GM12878 (cell line): ENCODE data around the gene EXOC3L1. TPM values are rescaled to one million over a fixed set of nuclear protein-coding genes. Genes with fewer than 3 reads are reported as not detected.

Experiments
- ATAC-seq: fragments of 200-7000 bp; cut with Tn5 transposase; 3 replicates; pipeline ENCODE4 v1.9.1; 2020; ENCODE audit warnings: mild to moderate bottlenecking, moderate library complexity
- BruUV-seq: library from RNA; stranded (reverse); fragments of 400-500 nt; replicated peaks from 2 replicates; lab custom pipeline; 2021; lab: Mats Ljungman, UMichigan
- CTCF ChIA-PET: fragments of 300-600 bp; sonication (Branson Sonifier 250); formaldehyde crosslinking; extraction: SDS; loops from one replicate; lab custom pipeline; 2021; ENCODE audit warnings: inconsistent platforms; lab: Yijun Ruan, JAX
- POLR2A ChIA-PET: fragments of 350-600 bp; formaldehyde crosslinking; extraction: SDS; loops from one replicate; lab custom pipeline; 2021; ENCODE audit warnings: inconsistent platforms; lab: Charles Lee
- RAD21 ChIA-PET: fragments of 300-600 bp; sonication (Branson Sonifier 250); formaldehyde crosslinking; loops from one replicate; lab custom pipeline; 2023; ENCODE audit warnings: antibody characterized with exemption; ENCODE audit not compliant: unreplicated experiment; lab: Charles Lee
- SMC1A ChIA-PET: fragments of 300-600 bp; sonication (Branson Sonifier 250); formaldehyde crosslinking; loops from one replicate; lab custom pipeline; 2023; ENCODE audit not compliant: unreplicated experiment, uncharacterized antibody; lab: Charles Lee
- DNase-seq: peaks from one replicate; pipeline ENCODE4 v3.0.0-alpha.2; 2011; ENCODE audit warnings: low read depth, low spot score
- FAIRE-seq: peaks from 3 replicates; lab custom pipeline; 2011; peaks lifted over from hg19 to GRCh38; lab: Jason Lieb, UNC
- H2AFZ ChIP-seq: 2 replicates; pipeline ENCODE4 v1.6.0; 2011; ENCODE audit warnings: low read depth, low read length, control low read depth; ENCODE audit not compliant: control insufficient read depth
- H3K27ac ChIP-seq: 2 replicates; pipeline ENCODE4 v1.5.1; 2011; ENCODE audit warnings: control low read depth; ENCODE audit not compliant: control insufficient read depth, insufficient read depth
- H3K27me3 ChIP-seq, 2 experiments: replicated peaks in 1 of 2; 2 replicates each; pipeline versions ENCODE4 v1.6.0 to v1.6.1; 2011; ENCODE audit warnings: low read length in 1 of 2; ENCODE audit not compliant: control insufficient read depth in 2 of 2, insufficient read depth in 2 of 2
- H3K36me3 ChIP-seq, 2 experiments: 2 replicates each; pipeline ENCODE4 v1.5.1; 2011; ENCODE audit warnings: low read length in 1 of 2; ENCODE audit not compliant: control insufficient read depth in 2 of 2, insufficient read depth in 2 of 2
- H3K4me1 ChIP-seq: 2 replicates; pipeline ENCODE4 v1.6.1; 2011; ENCODE audit warnings: mild to moderate bottlenecking, low read length, moderate library complexity, mixed read lengths; ENCODE audit not compliant: control insufficient read depth, insufficient read depth
- H3K4me2 ChIP-seq: 2 replicates; pipeline ENCODE4 v1.6.0; 2011; ENCODE audit warnings: control low read depth; ENCODE audit not compliant: control insufficient read depth, insufficient read depth
- H3K4me3 ChIP-seq: fragments of 200-600 bp; sonication (generic); 2 replicates; pipeline ENCODE4 v1.5.1; 2016
- H3K79me2 ChIP-seq: 2 replicates; pipeline ENCODE4 v1.6.0; 2011; ENCODE audit warnings: low read length; ENCODE audit not compliant: control insufficient read depth, insufficient read depth
- H3K9ac ChIP-seq: 2 replicates; pipeline ENCODE4 v1.8.0; 2011; ENCODE audit warnings: low read length, control low read depth, mixed read lengths; ENCODE audit not compliant: control insufficient read depth, insufficient read depth
- H3K9me3 ChIP-seq: replicated peaks from 3 replicates; pipeline ENCODE4 v1.5.1; 2011; ENCODE audit warnings: mild to moderate bottlenecking, low read length; ENCODE audit not compliant: control insufficient read depth, insufficient read depth
- H4K20me1 ChIP-seq: 2 replicates; pipeline ENCODE4 v1.6.0; 2011; ENCODE audit not compliant: control insufficient read depth, insufficient read depth
- ATF7 ChIP-seq: fragments of 450-650 bp; IDR thresholded peaks from 2 replicates; pipeline ENCODE4 v1.6.1; 2016; ENCODE audit warnings: low read depth, mild to moderate bottlenecking
- BCL3 ChIP-seq: IDR thresholded peaks from 2 replicates; pipeline ENCODE4 v1.6.1; 2011; ENCODE audit warnings: borderline replicate concordance, low read depth, mild to moderate bottlenecking, moderate library complexity, low read length; ENCODE audit not compliant: insufficient read depth, poor library complexity, severe bottlenecking
- CBX5 ChIP-seq: sonication (generic); IDR thresholded peaks from 2 replicates; pipeline ENCODE4 v1.6.1; 2016; ENCODE audit warnings: low read depth, moderate library complexity, mild to moderate bottlenecking, inconsistent platforms
- CEBPZ ChIP-seq: fragments of 150-350 bp; IDR thresholded peaks from 2 replicates; pipeline ENCODE4 v1.6.1; 2016; ENCODE audit warnings: low read depth, low read length
- MTA3 ChIP-seq: IDR thresholded peaks from 2 replicates; pipeline ENCODE4 v1.6.1; 2012; ENCODE audit warnings: low read length, inconsistent platforms, borderline replicate concordance
- NRF1 ChIP-seq: conservative IDR thresholded peaks from 2 replicates; pipeline ENCODE4 v1.6.1; 2011; ENCODE audit warnings: mild to moderate bottlenecking, low read depth, low read length, improper control_type of control experiment
- TARDBP ChIP-seq: IDR thresholded peaks from 2 replicates; pipeline ENCODE4 v1.6.1; 2016; ENCODE audit warnings: borderline replicate concordance
- TBL1XR1 ChIP-seq: IDR thresholded peaks from 2 replicates; pipeline ENCODE4 v1.6.1; 2012; ENCODE audit warnings: low read depth, low read length, improper control_type of control experiment
- USF2 ChIP-seq: IDR thresholded peaks from 2 replicates; pipeline ENCODE4 v1.6.1; 2011; ENCODE audit warnings: low read depth, low read length, improper control_type of control experiment, borderline replicate concordance
- ZNF274 ChIP-seq: IDR thresholded peaks from one replicate; pipeline ENCODE4 v1.8.0; 2011; ENCODE audit not compliant: insufficient read length, insufficient read depth
- WGBS: methylation state at CpG from one replicate; pipeline ENCODE4 v1.1.6; 2016; ENCODE audit warnings: low lambda C conversion rate; ENCODE audit not compliant: insufficient replicate concordance, insufficient coverage; ENCODE audit errors: missing lambda C conversion rate; 5-methylcytosine and 5-hydroxymethylcytosine counted together
- in situ Hi-C: fragments of 300-500 bp; cut with MboI; formaldehyde crosslinking; loops from 9 replicates; pipeline ENCODE4 v1.14.3; 2018; ENCODE audit warnings: mixed read lengths
- intact Hi-C: fragments of 100-400 bp; cut with micrococcal nuclease; formaldehyde crosslinking; loops from one replicate; pipeline ENCODE4 v1.14.2; 2022; ENCODE audit not compliant: unreplicated experiment
- polyA plus RNA-seq, 11 experiments: library from polyadenylated mRNA; depleted of rRNA in 4 of 11; unstranded in 6 of 11; stranded (reverse) in 5 of 11; fragments of >200 nt; fragmentation: Nextera tagmentation in 4 of 11; fragmentation: Illumina TruSeq in 1 of 11; extraction: Ambion mirVana in 4 of 11; extraction: Trizol in 1 of 11; gene quantifications; 1 replicate in 1 of 11; 2 replicates in 10 of 11; pipeline versions ENCODE4 v1.2.1 to v1.2.3, GENCODE V29; 2011 to 2016; ENCODE audit warnings: inconsistent platforms in 2 of 11, missing spikeins in 2 of 11, low read depth in 1 of 11
- total RNA-seq, 4 experiments: library from RNA; depleted of rRNA in 3 of 4; stranded (reverse); fragments of >200 nt in 3 of 4; fragmentation: Illumina TruSeq in 1 of 4; extraction: Trizol in 1 of 4; gene quantifications; 2 replicates each; pipeline versions ENCODE4 v1.2.1 to v1.2.3, GENCODE V29; 2013 to 2021

The EXOC3L1 gene
- total and polyA plus RNA-seq, 10 of the 15 experiments (the other 5 are each of a cell fraction or from before 2014, with no cell fraction given), result 0.07 to 0.42 TPM; not detected in 8

GRCh38 chr16:67154578-67155294 is 35.2 kb downstream of the EXOC3L1 start:
- Histone ChIP-seq H3K9me3 (no peaks in the 10 kb centered on the region), H4K20me1 (peaks cover 10% of the 10 kb centered on the region; the same call in 1 of the 2 replicates), H3K27me3 (no peaks in the 10 kb centered on the region), H2AFZ (no peak overlapping the region), H3K4me1 (peaks cover 25% of the 10 kb centered on the region), H3K36me3 (no peaks in the 10 kb centered on the region), H3K27ac (no peak overlapping the region), H3K4me2 (peak overlapping the region; percentile 87), H3K4me3 (peak overlapping the region; percentile 45; the same call in 1 of the 2 replicates), H3K79me2 (peaks cover 11% of the 10 kb centered on the region), H3K9ac (no peak overlapping the region)
- ChIA-PET POLR2A (interaction anchor here (0.6 to 1.0 kb wide), 4 partner anchors 15 to 137 kb away, joined by 3 to 6 read pairs (median 4); partner anchors contain the start of gene NOL3), RAD21 (interaction anchor here (0.6 to 2.6 kb wide), 34 partner anchors 13 to 259 kb away, joined by 3 to 69 read pairs (median 4); partner anchors contain the start of genes NOL3 and PHAF1), CTCF (interaction anchor here (0.6 to 10.0 kb wide), 49 partner anchors 10 to 273 kb away, joined by 3 to 98 read pairs (median 5); partner anchors contain the start of genes EXOC3L1, NOL3 and PHAF1), SMC1A (interaction anchor here (0.7 to 2.1 kb wide), 11 partner anchors 14 to 180 kb away, joined by 3 to 18 read pairs (median 5); no protein-coding TSS in a partner anchor)
- BruUV-seq, result no TSS peak
- intact Hi-C loops, result loop anchor here (1.0 to 5.0 kb wide), 4 partner anchors 52 to 508 kb away; partner anchors contain the start of genes ACD and PARD6A
- in situ Hi-C loops, result loop anchor here (5.0 to 10.0 kb wide), 2 partner anchors 137 to 180 kb away; no protein-coding TSS in a partner anchor
- TF ChIP-seq CBX5 (no peak), BCL3 (no peak), USF2 (no peak), NRF1 (no peak), MTA3 (no peak), TARDBP (no peak), ATF7 (no peak), CEBPZ (no peak), TBL1XR1 (no peak), ZNF274 (no peak)
- WGBS, result 84% methylated on average over 43 of the region's 61 CpGs
- FAIRE-seq (no peak), DNase-seq (no peak), ATAC-seq (no peak)
